GM18526 (cell line): Measurements from ENCODE around the gene ATG3.

Experiments
- POLR2A ChIP-seq: IDR thresholded peaks from 3 replicates; pipeline ENCODE4 v1.6.1; 2011; ENCODE audit not compliant: insufficient read length; ENCODE audit errors: extremely low read depth

Gene ATG3

GRCh38 chr3:112579232-112579631 is 17.5 kb upstream of the ATG3 start:
- TF ChIP-seq POLR2A: no peak

GRCh38 chr3:112572701-112573100 is 10.9 kb upstream of the ATG3 start:
- no peak for TF ChIP-seq POLR2A

GRCh38 chr3:112569265-112569664 is 7.5 kb upstream of the ATG3 start:
- TF ChIP-seq POLR2A: no peak

- TF ChIP-seq POLR2A: no peak
Observed at GRCh38 chr3:112568642-112569041, 6.9 kb upstream of the ATG3 start.

- no peak for TF ChIP-seq POLR2A
Observed at GRCh38 chr3:112564940-112565305, 3.2 kb upstream of the ATG3 start.

GRCh38 chr3:112561484-112561733 is 353 bp downstream of the ATG3 start:
- TF ChIP-seq POLR2A: no peak

GRCh38 chr3:112560721-112561483 is 860 bp downstream of the ATG3 start:
- TF ChIP-seq POLR2A: no peak

- no peak for TF ChIP-seq POLR2A
Observed at GRCh38 chr3:112560307-112560706, 1.5 kb downstream of the ATG3 start.

GRCh38 chr3:112557976-112558375 is 3.8 kb downstream of the ATG3 start:
- no peak for TF ChIP-seq POLR2A

- TF ChIP-seq POLR2A: no peak
Observed at GRCh38 chr3:112555535-112556170, 6.1 kb downstream of the ATG3 start.

GRCh38 chr3:112550859-112551258 is 10.9 kb downstream of the ATG3 start:
- TF ChIP-seq POLR2A: no peak

- TF ChIP-seq POLR2A: no peak
Observed at GRCh38 chr3:112546216-112546759, 15.5 kb downstream of the ATG3 start.

GRCh38 chr3:112539825-112540650 is 21.7 kb downstream of the ATG3 start:
- no peak for TF ChIP-seq POLR2A

- no peak for TF ChIP-seq POLR2A
Observed at GRCh38 chr3:112531358-112531781, 30.4 kb downstream of the ATG3 start.

- no peak for TF ChIP-seq POLR2A
Observed at GRCh38 chr3:112530573-112530972, 31.2 kb downstream of the ATG3 start.
